HUDEP-2 (cell line): ENCODE results near the gene TMPRSS4.

Experiments used
- DNase-seq, 76 experiments: peaks; one replicate each; lab custom pipeline; 2025; ENCODE audit not compliant: unreplicated experiment in 76 of 76; lab: John Stamatoyannopoulos, UW

Gene TMPRSS4

DNA sequence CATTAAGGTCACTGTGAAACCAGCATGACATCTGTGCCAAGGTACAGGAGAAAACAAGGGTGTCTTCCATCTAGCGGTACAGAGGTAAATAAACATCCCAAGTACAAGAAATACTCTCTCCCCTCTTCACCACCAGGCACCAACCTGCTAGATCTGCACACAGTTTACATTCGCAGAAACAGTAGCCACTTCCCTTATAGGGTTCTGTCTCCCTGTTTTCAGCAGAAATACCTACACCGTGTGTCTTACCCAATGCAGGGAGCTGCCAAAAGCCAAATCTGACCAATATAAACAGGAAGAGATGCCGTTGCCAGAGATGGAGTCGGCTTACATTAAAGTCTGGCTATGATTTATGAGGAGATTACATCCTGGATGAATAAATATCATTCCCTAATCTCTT lies 74.6 kb downstream of the TMPRSS4 start:
- no peak for DNase-seq

DNA sequence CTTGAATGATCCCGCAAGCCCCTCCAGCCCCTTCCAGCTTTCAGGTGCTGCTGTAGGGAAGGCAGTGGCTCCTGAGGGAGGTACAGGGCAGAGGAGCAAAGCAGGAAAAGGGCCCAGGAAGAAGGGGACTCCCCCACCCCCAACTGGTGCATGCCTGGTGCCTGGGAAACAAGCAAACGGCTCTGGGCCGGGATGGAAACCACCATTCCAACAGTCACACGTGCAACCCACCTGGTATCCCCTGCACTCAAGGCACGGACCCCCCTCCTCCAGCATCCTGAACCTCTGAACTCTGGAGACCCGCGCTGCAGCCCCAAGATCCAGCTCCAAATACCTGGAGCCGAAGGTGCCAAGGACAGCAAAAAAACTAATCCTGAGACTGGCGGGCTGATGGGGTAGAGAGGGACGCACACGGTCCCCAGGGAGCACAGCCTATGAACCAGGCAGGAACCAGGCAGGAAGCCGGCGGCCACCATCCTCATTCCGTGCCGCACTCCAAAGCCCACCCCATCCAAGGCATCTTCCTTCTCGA lies 75.2 kb downstream of the TMPRSS4 start:
- DNase-seq: no peak

DNA sequence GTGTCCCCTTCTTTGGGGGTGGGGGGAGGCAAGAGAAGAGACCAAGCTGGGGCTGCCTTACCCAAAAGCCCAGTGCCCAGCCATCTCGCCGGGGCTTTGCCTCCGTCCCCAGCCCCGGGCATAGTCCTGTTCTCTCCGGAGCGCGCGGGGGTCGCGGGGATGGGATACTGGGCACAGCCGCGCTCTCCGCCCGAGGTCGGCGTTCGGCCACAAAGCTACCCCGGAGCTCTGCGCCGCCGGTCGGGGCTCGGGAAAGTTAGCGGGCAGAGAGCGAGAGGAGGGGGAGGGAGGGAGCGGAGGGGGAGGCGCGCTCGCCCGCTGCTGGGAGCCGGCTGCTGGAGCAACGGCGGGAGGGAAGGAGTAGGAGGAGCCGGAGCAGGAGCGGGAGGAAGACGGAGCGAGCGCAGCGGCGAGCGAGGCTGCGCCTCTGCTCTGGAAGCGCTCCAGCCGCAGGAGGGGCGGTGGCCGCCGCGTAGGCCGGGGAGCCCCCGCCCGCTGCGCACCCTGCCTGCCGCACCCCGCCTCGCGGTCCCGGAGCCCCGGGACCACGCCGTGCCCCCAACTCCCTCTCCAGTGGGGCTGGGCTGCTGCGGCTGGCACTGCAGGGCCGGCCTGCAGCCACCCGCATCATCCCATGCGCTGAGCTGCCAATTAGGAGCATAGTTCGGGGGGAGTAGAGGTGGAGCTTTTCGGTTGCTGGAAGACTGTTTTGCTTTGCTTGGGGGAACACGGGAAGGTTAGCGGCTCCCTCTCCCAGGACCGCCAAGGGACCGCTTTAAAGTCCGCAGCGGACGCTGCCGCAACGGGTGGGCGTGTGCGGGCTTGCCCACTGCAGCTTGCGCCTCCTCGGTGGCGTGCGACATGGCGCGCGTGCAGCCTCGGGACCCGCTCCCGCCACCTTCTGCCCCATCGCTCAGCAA lies 75.9 kb downstream of the TMPRSS4 start, which contains the start of gene SCN4B:
Gene SCN4B, minus strand, starts transcription at position 272 of the 920 bp plus-strand sequence. Its CDS starts 150 bp downstream, at position 122.
- no peak for DNase-seq

DNA sequence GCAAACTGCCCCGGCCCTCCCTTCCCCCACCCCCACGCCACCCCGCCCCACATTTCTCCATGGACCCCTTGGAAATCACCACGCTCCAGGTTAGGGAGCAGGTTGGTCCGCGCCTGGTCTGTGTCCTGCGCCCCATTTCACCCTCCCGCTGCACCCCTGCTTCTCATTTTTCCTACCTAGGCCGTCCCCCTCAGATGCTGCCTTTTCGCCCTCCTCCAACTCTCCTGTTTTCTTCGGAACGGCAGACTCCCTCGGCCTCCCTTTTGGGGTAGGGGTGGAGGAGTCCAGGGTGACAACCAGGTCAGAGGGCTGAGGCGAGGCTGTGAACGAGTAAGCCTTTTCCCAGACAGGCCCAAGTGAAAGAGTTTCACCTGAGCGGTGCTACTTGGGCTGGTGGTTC lies 76.6 kb downstream of the TMPRSS4 start:
- DNase-seq: no peak

DNA sequence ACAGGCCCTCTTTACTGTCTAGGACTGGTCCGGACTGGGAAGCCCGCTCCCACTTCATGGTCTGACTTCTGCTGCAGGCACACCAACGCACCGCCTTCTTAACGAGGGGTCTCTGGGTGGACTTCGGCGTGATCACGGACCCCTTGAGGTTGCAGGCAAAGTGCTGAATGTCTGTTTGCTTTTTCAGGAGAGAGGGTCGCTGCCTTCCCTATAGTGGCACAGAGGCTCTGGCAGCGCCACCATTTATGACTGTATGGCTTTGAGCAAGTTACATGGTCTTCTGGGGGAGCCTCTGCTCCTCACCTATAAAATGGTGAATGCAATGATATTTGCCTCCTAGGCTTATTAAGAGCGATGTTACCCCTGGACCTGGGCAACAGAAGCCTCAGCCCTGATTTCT lies 77.1 kb downstream of the TMPRSS4 start:
- DNase-seq: no peak

DNA sequence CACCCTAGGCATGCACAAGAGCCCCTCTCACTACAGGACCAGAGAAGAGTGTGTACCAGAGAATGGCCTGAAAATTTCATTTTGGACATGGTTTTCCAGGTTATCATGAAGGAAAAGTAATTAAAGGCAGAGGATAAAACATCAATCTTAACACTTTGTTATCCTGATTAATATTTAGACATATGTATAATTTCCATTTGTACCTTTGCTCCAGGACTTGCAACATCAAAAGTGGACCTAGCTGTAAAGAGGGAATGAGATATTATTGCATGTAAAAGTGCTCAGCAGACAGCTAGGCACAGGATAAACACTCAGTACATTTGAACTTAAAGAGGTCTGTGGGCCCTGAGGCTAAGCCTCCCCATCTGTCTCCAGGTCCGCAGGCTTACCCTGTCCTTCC lies 77.8 kb downstream of the TMPRSS4 start:
- no peak for DNase-seq

DNA sequence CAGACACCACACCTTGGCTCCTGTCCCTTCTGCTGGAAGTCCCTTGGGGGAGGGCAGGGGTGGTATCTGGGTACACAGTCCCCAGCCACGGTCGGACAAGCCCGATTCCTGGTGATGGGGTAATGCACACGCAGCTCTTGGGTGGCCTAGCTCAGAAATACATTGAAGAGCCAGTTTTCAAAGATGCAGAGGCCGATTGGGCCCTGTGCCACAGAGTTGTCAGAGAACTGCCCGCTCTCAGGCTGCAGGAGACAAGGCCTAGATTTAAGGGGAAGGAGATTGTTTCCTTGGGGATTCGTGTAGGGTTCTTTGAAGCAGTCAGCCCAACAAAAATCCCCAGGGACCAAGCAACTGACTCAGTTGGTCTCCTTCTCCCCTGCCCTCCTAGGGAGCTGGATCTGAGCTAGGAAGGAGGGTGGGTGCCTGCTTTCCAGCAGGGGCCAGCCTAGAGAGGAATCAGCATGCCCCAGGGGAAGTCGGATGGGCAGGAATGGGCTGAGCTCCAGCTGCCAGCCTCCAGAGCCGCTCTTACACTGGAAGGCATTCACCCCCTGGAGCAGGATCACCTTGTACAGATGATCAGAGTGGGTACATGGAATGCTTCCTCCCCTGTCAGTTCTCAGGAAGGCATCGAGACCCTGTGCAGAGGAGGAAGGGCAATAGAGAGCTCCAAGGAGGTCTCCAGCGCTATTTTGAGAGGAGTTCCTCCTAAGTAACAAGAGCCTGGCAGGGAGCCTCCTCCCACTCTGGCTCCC lies 79.1 kb downstream of the TMPRSS4 start:
- DNase-seq: no peak

DNA sequence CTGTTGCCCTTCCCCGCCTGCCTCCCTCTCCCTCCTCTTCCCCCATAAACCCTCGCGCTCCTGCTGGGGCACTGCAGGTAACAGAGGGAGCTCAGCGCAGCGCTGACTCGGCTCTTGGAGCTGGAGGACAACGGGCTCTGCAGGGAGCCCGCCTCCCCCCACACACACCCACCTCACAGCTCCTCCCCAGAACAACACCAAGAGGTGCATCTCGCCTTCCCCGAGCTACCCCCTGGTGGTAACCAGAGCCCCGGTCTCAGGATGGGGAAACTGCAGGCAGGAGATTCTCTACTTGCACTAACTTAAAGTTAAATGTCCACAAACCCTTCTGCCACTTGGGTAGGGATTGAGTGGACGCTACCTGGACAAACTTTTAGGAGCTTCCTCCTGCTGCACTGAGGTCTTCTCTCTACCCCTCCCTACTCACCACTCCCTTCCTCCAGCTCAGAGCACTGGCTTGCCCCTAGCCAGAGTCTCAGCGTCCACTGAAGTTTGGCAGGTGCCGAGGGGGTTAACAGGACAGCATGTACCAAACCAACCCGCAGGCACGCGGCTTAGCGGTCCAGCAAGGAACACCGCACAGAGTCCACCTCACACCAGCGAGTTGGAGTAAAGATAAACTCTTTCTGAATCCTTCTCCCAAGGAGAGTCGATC lies 79.8 kb downstream of the TMPRSS4 start:
- no peak for DNase-seq

DNA sequence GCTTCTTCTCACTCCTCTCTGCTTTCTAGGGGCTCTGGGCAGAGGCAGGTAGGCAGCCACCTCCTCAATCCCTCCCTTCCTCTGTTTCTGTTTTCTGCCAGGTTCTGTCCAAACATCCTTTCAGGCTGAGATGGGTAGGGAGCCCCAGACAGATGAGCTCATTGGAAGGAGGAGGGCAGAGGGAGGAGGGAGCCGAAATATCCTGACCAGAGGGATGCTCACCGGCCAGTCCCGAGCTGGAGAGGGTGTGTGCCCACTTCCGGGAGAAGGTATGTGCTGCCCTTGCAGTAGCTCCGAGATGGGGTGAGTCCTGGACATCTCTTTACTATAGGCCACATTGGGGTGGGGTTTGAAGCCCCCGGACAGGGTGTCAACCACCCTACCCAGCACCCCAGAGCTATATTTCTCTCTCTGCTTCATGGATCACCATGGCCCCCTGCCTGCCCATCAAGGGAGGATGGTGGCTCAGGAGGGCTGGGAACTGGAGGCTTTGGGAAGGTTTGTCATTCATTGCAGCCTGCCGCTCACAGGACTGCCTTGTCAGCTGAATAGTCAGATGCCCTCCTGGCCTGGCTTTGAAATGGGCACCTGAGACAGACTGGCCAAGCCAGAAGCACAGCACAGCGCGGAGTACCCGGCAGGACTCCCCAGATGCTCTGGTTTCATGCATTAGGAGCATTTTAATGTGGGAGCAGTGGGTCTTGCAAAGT lies 80.5 kb downstream of the TMPRSS4 start:
- no peak for DNase-seq

DNA sequence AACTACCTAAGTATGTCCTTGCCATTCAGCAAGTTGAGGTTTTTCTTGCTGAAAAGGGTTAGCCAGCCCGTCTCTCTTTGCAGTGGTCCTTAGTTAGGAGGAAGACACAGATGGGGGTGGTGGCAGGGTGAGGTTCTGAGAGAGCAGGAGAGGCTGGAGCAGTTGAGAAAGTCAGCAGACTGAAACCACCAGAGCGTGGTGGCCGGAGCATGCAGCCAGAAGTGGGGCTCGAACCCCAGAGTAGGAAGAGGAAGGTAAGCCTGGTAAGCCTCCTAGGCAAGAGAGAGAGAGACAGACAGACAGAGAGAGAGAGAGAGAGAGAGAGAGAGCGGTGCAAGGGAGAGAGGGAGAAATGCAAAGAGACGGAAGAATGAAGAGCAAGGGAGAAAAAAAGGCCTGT lies 84.9 kb downstream of the TMPRSS4 start:
- no peak for DNase-seq

DNA sequence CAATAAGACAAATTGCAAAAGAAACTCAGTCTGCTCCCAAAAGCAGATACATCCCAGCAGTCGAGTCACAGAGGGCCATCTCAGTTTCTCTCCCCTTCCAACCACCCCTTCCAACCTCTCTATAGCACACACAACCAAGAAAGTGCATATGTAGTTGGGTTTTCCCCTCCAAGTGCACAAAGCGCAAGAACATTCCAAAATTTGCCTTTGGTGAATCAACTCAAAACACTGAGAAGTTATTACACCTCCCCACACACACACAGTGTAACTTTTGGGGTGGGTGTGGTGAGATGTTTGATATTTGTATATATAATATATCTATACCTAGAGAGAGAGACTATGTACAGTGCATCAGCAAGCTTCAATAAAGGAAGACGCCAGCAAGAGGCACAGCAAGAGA lies 86.0 kb downstream of the TMPRSS4 start:
- no peak for DNase-seq

DNA sequence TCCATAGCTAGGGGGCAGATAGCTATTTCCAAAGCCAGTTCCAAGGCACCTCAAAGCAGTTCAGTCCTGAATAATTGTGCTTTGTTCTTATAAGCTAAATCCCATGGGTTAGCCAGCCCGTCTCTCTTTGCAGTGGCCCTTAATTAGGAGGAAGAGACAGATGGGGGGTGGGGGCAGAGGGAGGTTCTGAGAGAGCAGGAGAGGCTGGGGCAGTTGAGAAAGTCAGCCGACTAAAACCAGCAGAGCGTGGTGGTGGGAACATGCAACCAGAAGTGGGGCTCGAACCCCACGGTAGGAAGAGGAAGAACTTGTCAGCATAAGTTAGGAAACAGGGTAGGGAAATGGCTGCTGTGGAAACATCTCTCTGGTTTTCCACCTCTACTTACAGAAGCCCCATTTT lies 86.6 kb downstream of the TMPRSS4 start:
- no peak for DNase-seq

DNA sequence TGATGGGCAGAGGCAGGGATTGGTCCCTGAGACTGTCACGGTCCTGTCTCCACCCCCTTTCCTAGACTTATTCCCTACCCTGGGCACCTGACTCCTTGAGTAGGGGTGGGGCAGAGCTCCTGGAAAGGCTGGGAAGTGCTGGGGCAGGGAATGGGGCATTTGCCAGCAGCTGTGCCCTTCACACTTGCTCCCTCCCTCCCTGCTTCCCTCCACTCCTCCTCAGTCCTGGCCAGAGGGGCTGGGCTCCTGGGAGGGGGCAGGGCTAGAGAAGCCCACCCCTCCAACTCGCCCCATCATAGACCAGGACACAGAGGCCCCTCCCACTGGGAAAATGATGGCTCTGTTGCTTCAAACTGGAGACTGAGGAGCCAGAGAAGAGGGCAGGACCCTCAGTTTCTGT lies 88.0 kb downstream of the TMPRSS4 start:
- DNase-seq: no peak

DNA sequence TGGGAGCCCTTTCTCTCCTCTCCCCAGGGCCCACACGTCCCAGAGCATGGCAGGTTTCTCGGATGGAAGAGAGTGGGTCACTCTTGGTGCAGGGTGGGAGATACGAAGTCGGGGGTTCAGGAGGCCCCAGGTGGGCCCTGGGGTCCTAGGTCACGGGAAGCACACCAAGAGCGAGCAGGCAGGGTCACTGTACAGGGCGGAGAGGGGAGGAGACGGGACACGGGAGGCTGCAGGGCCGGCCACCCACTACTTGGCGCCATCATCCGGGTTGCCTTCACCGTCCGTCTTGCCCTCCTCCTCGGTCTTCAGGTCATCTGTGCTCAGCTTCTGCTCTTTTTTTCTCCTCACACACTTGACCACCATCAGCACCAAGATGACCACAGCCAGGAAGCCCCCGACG lies 89.8 kb downstream of the TMPRSS4 start:
- DNase-seq: no peak

DNA sequence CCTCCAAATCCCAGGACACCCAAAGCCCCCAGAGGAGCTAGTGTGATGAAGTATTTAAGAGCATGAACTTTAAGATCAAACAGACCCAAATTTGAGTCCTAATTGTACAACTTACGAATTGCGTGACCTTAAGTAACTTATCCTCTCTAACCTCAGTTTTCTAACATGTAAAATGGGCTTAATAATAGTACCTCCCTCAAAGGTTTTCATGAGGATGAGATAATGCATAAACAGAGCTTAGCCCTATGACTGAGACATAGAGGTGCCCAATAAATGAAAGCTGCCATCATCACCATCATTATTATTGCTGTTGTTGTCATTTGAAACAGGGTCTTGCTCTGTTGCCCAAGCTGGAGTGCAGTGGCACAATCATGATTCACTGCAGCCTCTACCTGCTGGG lies 90.4 kb downstream of the TMPRSS4 start:
- no peak for DNase-seq

DNA sequence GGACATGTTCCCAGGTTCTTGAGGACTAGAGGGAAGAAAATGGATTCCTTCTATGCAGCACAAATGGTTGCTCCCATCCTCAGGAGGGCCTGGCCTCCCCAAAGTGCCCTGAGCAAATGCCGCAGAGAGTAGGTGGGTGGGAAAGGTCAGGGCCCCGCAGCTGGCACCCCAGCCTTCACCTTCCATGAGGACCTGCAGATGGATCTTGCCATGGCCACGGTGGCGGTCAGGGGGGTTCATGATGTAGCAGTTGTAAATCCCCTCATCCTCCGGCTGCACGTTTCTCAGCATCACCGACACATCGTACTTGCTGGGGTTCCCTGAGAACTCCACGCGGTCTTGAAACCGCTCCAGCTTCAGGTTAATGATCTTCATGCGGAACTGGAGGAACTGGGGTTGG lies 91.0 kb downstream of the TMPRSS4 start:
- no peak for DNase-seq

DNA sequence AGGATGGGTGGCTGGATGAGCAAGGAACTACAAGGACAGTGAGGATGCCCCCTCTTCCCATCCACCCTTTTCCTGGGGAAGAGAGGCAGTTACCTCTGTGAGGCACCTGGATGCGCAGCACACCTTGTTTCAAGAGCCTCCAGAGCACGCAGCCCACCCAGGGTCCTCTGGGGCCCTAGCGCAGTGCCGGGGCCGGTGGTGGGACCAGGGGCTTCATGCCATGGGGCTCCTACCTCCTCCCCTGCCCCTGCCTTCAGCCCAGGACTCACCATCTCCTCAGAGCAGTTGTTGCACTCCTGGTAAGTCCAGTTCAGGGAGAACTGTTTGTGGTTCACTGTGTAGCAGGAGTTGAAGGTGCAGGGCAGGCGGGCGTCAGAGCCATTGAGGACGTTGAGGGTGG lies 91.4 kb downstream of the TMPRSS4 start:
- no peak for DNase-seq

DNA sequence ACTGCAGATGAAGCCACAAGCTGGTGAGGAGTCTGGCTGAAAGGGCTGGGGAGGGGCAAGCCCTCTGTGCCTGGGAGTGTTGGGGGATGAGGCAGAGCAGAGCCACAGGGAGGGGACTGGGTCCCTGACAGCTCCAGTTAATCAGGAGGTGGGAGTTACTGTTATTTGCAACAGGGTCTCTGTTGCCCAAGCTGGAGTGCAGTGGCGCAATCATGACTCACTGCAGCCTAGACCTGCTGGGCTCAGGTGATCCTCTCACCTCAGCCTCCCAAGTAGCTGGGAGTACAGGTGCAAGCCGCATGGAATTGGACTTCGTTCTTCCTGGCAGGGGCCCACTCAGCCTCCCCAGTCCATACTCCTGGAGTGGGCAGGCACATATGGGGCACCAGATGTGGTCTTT lies 91.9 kb downstream of the TMPRSS4 start:
- no peak for DNase-seq

DNA sequence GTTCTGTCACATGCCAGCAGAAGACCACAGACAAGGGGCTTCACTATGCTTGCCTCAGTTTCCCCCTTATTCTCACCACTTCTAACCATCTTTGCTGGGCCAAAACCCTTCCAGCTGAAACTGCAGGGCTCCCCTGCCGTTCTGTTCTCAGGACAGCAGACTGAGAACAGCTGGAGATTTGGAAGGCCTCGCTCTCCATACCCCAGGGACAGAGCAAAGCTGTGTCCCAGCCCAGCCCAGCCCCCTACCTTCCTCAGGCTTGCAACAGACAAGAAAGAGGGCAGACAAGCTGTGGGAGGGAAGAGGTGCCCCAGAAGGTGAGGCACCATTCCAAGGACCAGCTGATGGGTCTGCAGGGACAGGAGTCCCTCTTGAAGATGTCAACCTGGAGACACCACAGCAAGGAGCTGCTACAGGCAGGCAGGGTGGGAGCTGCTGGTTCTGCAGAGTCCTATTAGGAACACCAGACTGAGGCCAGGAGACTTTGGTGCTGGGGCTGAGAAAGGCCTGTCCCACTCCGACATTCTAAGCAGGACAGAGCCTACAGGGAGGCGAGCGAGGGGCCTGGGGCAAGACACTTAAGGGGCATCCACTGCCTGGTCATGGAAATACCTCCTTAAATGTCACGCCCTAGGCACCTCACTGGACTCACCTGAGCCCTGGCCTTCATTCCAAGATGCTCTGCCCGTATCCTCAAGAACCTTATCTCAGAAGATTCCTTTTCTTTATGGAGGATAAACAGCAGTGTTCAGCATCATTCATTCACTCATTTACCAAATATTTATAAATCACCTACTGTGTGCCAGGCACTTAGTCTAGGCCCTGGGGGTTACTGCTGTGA lies 92.6 kb downstream of the TMPRSS4 start:
- no peak for DNase-seq

DNA sequence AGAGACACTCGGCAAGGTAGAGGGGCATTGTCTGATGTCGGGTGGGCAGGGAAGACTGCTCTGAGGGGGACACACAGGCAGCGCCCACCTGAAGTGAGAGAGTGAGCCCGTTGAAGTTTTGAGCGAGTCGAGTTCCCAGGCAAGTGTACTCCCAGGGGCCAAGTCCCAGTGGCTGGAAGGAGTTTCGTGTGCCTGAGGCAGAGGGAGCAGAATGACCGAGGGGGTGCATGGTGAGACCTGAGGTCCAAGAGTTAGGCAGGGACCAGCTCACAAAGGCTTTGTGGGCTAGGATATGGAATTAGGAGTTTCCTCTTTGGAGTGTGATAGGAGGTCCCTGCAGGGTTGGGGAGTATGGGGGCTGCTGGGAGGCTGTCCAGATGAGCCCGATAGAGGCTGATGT lies 93.4 kb downstream of the TMPRSS4 start:
- DNase-seq: no peak
